Erythroblast (primary cell): ENCODE results near the gene EMC9.

ENCODE experiments used
- GATA1 ChIP-seq: IDR thresholded peaks from 2 replicates; pipeline ENCODE4 v1.6.1; 2011; ENCODE audit warnings: low read depth, mild to moderate bottlenecking, control low read depth, low read length, moderate library complexity
- POLR2A ChIP-seq: IDR thresholded peaks from 2 replicates; pipeline ENCODE4 v1.6.1; 2011; ENCODE audit warnings: mild to moderate bottlenecking, low read length

GRCh38 chr14:24145690-24146452 lies 4.5 kb upstream of the EMC9 start:
- no peak for TF ChIP-seq POLR2A
- no peak for TF ChIP-seq GATA1
